B cell (primary cell): Measurements from ENCODE around the gene TMEM108.

Experiments used
- EZH2 ChIP-seq: IDR thresholded peaks from 2 replicates; pipeline ENCODE4 v1.6.1; 2012; ENCODE audit warnings: borderline replicate concordance, low read depth, mild to moderate bottlenecking, moderate library complexity, low read length; ENCODE audit not compliant: insufficient read depth, poor library complexity, severe bottlenecking
- TF ChIP-seq, protein P1 (sequence below): fragments of 200-600 bp; IDR thresholded peaks from one replicate; pipeline ENCODE4 v1.8.0; 2022; ENCODE audit warnings: antibody characterized with exemption, mild to moderate bottlenecking

DNA sequence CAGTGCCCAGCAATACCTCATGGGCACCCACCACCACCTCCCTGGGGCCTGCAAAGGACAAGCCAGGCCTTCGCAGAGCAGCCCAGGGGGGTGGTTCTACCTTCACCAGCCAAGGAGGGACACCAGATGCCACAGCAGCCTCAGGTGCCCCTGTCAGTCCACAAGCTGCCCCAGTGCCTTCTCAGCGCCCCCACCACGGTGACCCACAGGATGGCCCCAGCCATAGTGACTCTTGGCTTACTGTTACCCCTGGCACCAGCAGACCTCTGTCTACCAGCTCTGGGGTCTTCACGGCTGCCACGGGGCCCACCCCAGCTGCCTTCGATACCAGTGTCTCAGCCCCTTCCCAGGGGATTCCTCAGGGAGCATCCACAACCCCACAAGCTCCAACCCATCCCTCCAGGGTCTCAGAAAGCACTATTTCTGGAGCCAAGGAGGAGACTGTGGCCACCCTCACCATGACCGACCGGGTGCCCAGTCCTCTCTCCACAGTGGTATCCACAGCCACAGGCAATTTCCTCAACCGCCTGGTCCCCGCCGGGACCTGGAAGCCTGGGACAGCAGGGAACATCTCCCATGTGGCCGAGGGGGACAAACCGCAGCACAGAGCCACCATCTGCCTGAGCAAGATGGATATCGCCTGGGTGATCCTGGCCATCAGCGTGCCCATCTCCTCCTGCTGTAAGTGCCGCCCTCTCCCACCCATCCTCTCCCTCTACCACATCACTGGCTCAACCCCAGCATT lies 342.5 kb downstream of the TMEM108 start:
- no peak for TF ChIP-seq EZH2
- TF ChIP-seq, protein P1, sequence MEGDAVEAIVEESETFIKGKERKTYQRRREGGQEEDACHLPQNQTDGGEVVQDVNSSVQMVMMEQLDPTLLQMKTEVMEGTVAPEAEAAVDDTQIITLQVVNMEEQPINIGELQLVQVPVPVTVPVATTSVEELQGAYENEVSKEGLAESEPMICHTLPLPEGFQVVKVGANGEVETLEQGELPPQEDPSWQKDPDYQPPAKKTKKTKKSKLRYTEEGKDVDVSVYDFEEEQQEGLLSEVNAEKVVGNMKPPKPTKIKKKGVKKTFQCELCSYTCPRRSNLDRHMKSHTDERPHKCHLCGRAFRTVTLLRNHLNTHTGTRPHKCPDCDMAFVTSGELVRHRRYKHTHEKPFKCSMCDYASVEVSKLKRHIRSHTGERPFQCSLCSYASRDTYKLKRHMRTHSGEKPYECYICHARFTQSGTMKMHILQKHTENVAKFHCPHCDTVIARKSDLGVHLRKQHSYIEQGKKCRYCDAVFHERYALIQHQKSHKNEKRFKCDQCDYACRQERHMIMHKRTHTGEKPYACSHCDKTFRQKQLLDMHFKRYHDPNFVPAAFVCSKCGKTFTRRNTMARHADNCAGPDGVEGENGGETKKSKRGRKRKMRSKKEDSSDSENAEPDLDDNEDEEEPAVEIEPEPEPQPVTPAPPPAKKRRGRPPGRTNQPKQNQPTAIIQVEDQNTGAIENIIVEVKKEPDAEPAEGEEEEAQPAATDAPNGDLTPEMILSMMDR, result no peak
